Measurements from ENCODE around the gene PTTG1.

PTTG1 gene
- 10.7 to 31.5 (median 19.3) reads per million in 18 experiments for total RNA-seq

GRCh38 chr5:160421625-160422258, at the start of gene PTTG1:
PTTG1 (plus strand) TSS chr5:160421855; CDS start chr5:160422313, 458 bp downstream.
- DNase-seq = peak; percentile 94 to 97

- DNase-seq = no peak
Measured at GRCh38 chr5:160375166-160375565, 46.5 kb upstream of the PTTG1 start.

- no peak for DNase-seq
Measured at GRCh38 chr5:160375701-160376100, 46.0 kb upstream of the PTTG1 start.

- DNase-seq = no peak
Measured at GRCh38 chr5:160376416-160376815, 45.2 kb upstream of the PTTG1 start.

DNA sequence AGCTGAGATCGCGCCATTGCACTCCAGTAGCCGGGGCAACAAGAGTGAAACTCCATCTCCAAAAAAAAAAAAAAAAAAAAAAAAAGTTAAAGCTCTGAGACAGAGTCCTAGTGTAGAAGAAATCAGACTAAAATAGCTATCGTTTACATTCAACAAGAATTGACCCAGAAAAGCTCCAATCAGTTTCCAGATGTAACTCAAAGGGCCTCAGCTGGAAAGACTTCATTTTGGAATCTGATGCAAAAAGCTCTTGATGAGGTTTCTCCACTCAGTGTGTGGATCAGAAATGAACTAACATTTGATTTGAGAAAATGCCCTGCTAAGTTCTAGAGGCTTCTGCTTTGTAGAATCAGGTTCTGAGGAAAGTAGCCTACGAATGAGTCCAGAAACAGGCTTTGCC, 44.0 kb upstream of the PTTG1 start:
- DNase-seq = no peak

GRCh38 chr5:160378330-160378729, 43.3 kb upstream of the PTTG1 start:
- DNase-seq = no peak

- peak; percentile 13 to 23 for DNase-seq
Measured at GRCh38 chr5:160379511-160379910, 42.1 kb upstream of the PTTG1 start.

DNA sequence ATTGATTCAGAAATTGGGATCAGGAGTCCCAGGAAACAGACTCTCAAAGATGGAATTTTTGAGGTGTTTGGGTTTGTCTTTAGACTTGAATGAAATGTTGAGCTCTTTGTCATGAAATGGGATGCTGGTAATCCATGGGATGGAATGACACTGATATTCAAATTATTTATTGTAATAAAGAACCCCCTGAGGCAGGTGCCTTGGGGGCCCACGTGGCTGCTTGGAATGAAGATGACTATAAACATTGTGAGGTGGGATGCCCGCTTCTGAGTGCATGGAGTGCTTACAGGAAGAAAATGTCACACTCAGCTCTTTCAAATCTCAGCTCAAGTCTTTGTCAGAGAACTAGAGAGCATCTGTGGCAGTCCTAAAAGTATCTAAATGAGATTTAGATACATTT, 41.6 kb upstream of the PTTG1 start:
- DNase-seq = no peak

DNA sequence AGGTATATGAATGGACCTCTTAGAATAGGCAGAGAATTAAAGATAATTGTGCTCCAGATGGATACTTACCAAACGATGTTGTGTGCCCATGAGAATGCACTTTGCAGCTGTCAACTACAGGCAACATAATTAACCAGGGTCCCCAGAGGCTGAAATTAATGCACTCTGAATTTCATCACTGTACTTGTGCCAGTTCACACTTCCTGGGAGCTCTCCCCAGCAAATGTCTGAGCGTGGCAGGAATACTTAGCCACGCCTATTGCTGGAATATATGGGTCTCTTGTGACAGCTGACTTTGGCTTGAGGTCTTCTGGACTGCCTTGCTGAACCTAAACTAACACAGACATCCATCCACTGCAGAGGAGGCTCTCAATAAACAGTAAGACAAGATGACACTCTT, 39.3 kb upstream of the PTTG1 start:
- DNase-seq = no peak

GRCh38 chr5:160384681-160385080, 37.0 kb upstream of the PTTG1 start:
- DNase-seq = no peak

DNA sequence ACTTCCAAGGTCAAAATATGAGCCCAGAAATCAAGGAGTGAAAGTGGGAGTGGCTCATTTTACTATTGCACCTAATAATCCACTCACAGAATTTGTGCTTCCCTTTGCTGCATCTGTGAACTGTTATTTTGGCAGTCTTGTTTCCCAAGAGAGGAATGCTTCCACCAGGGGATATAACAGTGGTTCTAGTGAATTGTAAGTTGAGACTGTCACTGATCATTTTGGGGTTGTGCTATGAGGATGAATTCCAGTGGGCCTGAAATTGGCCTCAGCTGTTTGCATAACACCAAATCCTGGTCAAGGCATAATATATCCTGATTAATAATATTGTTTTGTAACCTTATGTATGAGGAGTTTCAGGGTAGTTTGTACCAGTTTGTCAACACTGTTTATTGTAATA, 36.2 kb upstream of the PTTG1 start:
- DNase-seq = no peak

- no peak for DNase-seq
Measured at GRCh38 chr5:160387445-160387844, 34.2 kb upstream of the PTTG1 start.

GRCh38 chr5:160390787-160391696, 30.6 kb upstream of the PTTG1 start:
- peak in 1 of 2 donors; percentile 25 for DNase-seq

GRCh38 chr5:160395111-160395510, 26.5 kb upstream of the PTTG1 start:
- DNase-seq = no peak

DNA sequence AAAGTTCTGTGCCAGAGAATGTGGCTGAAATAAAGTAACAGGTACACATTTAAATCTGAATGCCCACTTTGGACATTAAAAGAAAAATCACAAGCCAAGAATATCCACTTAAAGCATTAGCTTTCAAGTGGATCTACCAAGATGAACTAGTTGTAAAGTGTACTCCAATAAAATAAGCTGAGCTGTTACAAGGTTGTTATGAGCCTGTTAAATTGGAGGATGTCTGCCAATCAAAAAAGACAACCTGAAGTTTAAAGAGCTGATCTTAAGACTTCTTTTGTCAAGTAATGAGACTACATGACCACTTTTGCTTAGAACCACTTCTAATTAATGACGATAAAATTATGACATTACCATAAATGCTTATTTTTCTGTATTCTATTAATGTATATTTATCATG, 24.2 kb upstream of the PTTG1 start:
- no peak for DNase-seq

DNA sequence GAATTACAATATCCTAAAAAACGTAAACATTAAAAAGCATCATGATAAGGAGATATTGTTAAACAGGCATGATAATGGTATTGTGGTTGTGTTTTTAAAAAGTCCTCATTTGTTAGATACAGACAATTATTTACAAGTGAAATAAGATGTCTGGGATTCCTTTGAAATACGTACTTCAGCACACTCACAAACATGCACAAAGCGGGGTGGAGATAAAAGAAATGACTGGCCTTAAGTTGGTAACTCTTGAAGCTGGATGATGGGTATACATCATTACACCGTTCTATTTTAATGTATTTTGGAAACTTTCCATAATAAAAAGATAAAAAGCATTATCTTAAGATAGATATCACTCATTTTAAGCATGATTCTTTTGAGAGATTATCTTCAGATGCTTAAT, 22.8 kb upstream of the PTTG1 start:
- DNase-seq = no peak

GRCh38 chr5:160399402-160400353, 22.0 kb upstream of the PTTG1 start, which contains the start of gene FAM200C:
FAM200C (minus strand) TSS chr5:160400054; CDS start chr5:160395490, 4,564 bp downstream.
- DNase-seq = peak; percentile 90 to 94

DNA sequence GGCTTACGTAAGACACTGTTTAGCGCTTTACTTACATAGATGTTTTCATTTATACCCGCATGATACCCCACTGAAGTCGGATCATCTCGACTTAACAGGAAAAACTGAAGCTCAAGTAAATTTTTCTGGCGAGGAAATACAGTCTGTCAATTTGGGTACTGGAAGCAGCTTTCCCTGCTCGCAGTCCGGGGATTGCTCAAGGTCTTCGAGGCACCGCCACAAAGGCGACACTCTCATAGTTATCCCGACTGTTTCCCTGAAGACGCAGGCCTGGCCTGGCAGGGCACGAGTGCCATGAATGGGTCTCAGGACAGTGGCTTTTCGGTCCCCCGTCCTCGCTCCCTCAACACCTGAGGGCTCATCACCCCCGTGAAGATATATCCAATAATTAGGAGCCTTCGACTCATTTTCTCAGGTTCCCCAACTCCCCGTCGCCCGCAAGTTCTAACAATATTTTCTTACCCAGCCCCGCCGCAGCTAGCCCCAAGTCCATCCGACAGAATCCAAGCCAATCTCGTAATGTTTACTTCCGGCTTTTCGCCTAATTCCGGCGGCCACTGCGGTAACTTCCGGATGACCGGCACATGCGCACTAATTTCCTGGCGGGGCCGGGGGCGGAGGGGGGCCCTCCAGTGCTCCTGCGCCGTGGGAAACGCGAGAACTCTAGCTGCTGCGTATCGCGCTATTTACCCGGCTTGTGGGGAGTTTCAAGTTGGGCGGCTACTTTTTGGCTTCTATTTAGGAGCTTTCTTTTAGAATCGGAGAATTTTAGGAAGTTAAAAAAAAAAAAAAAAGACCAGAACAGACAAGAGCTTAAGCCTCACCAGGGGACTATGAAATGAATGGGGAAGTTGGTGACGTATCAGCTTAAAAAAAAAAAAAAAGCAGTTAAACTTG, 2.8 kb upstream of the PTTG1 start, which contains the start of gene SLU7:
SLU7 (minus strand) TSS at position 521 of the 897 bp plus-strand sequence. CDS start 3,787 bp downstream, outside the sequence.
- DNase-seq = peak; percentile 97

- no peak for DNase-seq
Measured at GRCh38 chr5:160419458-160420330, 2.0 kb upstream of the PTTG1 start.

DNA sequence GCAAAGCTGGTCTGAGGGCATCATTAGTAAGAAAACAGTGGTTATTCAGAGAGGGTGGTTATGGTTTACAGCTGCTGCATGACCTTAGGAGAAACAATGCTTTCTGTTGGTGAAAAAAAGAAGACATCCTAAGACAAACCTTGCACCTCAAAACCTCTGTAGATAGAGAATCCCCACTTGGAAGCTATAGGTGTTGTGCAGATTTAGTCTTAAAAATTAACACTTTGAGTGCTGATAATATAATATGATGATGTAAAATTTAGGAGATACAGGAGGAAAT, 1.4 kb upstream of the PTTG1 start:
- DNase-seq = no peak

GRCh38 chr5:160423099-160423498, 1.4 kb downstream of the PTTG1 start:
- no peak for DNase-seq
